ENCODE results near the gene INPP4A. TPM values are rescaled to one million over a fixed set of nuclear protein-coding genes. Genes with fewer than 3 reads are reported as not detected.
A peak's percentile ranks its signal among the peaks of the same experiment; 100 is the strongest.

Gene INPP4A
- total and polyA plus RNA-seq, 10 of the 15 experiments (the other 5 are each of a cell fraction or from before 2014, with no cell fraction given), result 4.7 to 62.3 (median 36.9) TPM

DNA sequence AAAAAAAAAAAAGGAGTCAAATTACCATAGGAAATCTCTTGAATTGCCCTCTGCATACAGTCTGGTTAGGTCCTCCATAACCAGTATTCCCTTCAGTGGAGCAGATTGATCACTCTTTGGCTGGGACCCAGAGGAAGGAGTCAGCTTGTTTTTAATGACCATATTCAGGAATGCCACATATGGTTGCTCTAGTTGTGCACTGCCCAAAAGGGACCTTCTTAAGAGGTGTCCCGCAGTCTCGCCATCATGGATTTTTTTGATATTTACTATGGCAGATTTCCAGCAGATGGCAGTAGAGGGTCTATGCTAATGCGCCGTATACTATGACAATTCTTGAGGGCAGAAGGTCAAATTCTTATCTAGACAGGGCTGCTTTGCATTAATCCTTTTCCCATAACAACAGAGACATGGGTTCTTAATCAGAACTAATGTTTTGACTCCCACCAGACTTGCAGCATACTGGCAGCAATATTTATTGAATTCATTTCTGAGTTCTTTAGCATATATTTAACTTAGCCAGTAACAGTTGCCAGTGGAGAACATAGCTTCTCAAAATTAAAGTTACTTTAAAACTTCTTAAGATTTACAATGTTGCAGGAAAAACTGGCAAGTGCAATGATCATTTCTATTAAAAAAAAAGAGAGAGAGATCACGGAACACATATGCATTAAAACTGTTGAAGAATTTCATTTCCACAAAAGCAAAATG is 31.8 kb upstream of the INPP4A start (continued):
- TF ChIP-seq, protein P1, sequence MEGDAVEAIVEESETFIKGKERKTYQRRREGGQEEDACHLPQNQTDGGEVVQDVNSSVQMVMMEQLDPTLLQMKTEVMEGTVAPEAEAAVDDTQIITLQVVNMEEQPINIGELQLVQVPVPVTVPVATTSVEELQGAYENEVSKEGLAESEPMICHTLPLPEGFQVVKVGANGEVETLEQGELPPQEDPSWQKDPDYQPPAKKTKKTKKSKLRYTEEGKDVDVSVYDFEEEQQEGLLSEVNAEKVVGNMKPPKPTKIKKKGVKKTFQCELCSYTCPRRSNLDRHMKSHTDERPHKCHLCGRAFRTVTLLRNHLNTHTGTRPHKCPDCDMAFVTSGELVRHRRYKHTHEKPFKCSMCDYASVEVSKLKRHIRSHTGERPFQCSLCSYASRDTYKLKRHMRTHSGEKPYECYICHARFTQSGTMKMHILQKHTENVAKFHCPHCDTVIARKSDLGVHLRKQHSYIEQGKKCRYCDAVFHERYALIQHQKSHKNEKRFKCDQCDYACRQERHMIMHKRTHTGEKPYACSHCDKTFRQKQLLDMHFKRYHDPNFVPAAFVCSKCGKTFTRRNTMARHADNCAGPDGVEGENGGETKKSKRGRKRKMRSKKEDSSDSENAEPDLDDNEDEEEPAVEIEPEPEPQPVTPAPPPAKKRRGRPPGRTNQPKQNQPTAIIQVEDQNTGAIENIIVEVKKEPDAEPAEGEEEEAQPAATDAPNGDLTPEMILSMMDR (IDR thresholded peaks at IDR 0.05 in 2 of 3, conservative IDR thresholded peaks at IDR 0.05 in 1 of 3; ENCODE audit: control insufficient read depth in 2 of 3, extremely low read depth in 1 of 3, insufficient read depth in 1 of 3, low read depth in 3 of 3, low read length in 3 of 3), result peak; percentile 65 to 81 (median 80)
- TF ChIP-seq MYB (IDR thresholded peaks at IDR 0.05; ENCODE audit: borderline replicate concordance, low read depth, low read length) (no peak), FOS (IDR thresholded peaks at IDR 0.05; ENCODE audit: borderline replicate concordance, extremely low read depth, insufficient read length) (no peak), CHD2 (IDR thresholded peaks at IDR 0.05; ENCODE audit: borderline replicate concordance, low read depth, low read length) (no peak), CHD4 (IDR thresholded peaks at IDR 0.05) (no peak), MEF2A (IDR thresholded peaks at IDR 0.05; ENCODE audit: insufficient read depth, low read depth, low read length) (peak; percentile 50; the same call in 1 of the 2 replicates), ZBED1 (IDR thresholded peaks at IDR 0.05; ENCODE audit: borderline replicate concordance) (no peak), POU2F2 (IDR thresholded peaks at IDR 0.05; ENCODE audit: borderline replicate concordance, low read depth, low read length) (peak; percentile 94; the same call in 2 of the 3 replicates), EGR1 (IDR thresholded peaks at IDR 0.05; ENCODE audit: borderline replicate concordance in 1 of 2, low read depth in 2 of 2, low read length in 2 of 2) (no peak), SMAD5 (IDR thresholded peaks at IDR 0.05; ENCODE audit: low read depth) (no peak), PAX5 (IDR thresholded peaks at IDR 0.05; ENCODE audit: borderline replicate concordance, low read depth, low read length) (no peak), SP1 (IDR thresholded peaks at IDR 0.05; ENCODE audit: low read depth, low read length) (no peak), ZBTB11 (CRISPR knock-in tag; IDR thresholded peaks at IDR 0.05) (no peak), ZNF687 (IDR thresholded peaks at IDR 0.05) (peak; percentile 38; the same call in 1 of the 2 replicates), TARDBP (IDR thresholded peaks at IDR 0.05; ENCODE audit: borderline replicate concordance) (no peak), YBX1 (IDR thresholded peaks at IDR 0.05) (no peak), SMC3 (IDR thresholded peaks at IDR 0.05; ENCODE audit: borderline replicate concordance, low read length) (peak; percentile 94)
- TF ChIP-seq, protein P2, sequence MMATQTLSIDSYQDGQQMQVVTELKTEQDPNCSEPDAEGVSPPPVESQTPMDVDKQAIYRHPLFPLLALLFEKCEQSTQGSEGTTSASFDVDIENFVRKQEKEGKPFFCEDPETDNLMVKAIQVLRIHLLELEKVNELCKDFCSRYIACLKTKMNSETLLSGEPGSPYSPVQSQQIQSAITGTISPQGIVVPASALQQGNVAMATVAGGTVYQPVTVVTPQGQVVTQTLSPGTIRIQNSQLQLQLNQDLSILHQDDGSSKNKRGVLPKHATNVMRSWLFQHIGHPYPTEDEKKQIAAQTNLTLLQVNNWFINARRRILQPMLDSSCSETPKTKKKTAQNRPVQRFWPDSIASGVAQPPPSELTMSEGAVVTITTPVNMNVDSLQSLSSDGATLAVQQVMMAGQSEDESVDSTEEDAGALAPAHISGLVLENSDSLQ (IDR thresholded peaks at IDR 0.05), result no peak

Measured in GM12878 (cell line).